HCT116 (cell line): ENCODE results near the gene FSIP1.

ENCODE experiments used
- EZH2 ChIP-seq: fragments of 200-600 bp; sonication (generic); IDR thresholded peaks from 2 replicates; pipeline ENCODE4 v1.6.1; 2017; ENCODE audit warnings: antibody characterized with exemption, mixed run types
- ZNF274 ChIP-seq: fragments of 200-500 bp; sonication (Bioruptor generic); IDR thresholded peaks from 2 replicates; pipeline ENCODE4 v1.6.1; 2014; ENCODE audit warnings: mild to moderate bottlenecking, low read depth, low read length, inconsistent platforms
- TF ChIP-seq, protein P1 (sequence below), 3 experiments: fragments of 200-600 bp in 1 of 3; sonication (generic) in 1 of 3; IDR thresholded peaks in 2 of 3; conservative IDR thresholded peaks in 1 of 3; 2 replicates each; pipeline ENCODE4 v1.5.1; 2012 to 2017; ENCODE audit warnings: low read depth in 2 of 3, low read length in 2 of 3, antibody characterized with exemption in 1 of 3, borderline replicate concordance in 1 of 3, control low read depth in 1 of 3, mild to moderate bottlenecking in 1 of 3, mixed read lengths in 1 of 3, mixed run types in 1 of 3, moderate library complexity in 1 of 3; ENCODE audit not compliant: insufficient read depth in 1 of 3

DNA sequence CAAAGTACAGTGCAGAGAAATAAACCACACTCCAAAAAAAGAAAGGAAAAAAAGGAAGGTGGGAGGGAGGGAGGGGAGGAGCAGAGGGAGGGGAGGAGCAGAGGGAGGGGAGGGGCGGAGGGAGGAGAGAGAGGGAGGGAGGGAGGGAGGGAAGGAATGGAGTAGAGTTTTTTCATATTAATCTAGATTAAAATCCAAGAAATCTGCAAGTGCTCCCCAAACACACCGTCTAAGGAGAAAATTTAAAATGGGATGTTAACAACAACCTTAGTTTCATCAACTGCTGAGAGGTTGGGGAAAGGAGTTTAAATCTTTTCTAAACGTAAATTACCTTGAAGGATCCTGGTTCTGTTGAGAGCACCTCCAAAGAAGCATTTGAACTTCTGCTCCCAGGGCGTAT is 6.6 kb downstream of the FSIP1 start:
- TF ChIP-seq ZNF274 (no peak), EZH2 (no peak)
- TF ChIP-seq, protein P1, sequence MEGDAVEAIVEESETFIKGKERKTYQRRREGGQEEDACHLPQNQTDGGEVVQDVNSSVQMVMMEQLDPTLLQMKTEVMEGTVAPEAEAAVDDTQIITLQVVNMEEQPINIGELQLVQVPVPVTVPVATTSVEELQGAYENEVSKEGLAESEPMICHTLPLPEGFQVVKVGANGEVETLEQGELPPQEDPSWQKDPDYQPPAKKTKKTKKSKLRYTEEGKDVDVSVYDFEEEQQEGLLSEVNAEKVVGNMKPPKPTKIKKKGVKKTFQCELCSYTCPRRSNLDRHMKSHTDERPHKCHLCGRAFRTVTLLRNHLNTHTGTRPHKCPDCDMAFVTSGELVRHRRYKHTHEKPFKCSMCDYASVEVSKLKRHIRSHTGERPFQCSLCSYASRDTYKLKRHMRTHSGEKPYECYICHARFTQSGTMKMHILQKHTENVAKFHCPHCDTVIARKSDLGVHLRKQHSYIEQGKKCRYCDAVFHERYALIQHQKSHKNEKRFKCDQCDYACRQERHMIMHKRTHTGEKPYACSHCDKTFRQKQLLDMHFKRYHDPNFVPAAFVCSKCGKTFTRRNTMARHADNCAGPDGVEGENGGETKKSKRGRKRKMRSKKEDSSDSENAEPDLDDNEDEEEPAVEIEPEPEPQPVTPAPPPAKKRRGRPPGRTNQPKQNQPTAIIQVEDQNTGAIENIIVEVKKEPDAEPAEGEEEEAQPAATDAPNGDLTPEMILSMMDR (IDR thresholded peaks at IDR 0.05 in 2 of 3, conservative IDR thresholded peaks at IDR 0.05 in 1 of 3; ENCODE audit: borderline replicate concordance in 1 of 3, insufficient read depth in 1 of 3, low read depth in 2 of 3, low read length in 2 of 3) = no peak
